PFSK-1 (cell line): ENCODE measurements around the gene NR6A1.

Source experiments
- FOXP2 ChIP-seq: optimal IDR thresholded peaks from 2 replicates; pipeline ENCODE3; 2011; ENCODE audit warnings: borderline replicate concordance, control low read depth, inconsistent platforms; ENCODE audit not compliant: insufficient read depth; ENCODE audit errors: extremely low read length, extremely low read depth
- POLR2AphosphoS5 ChIP-seq: IDR thresholded peaks from 2 replicates; pipeline ENCODE4 v1.6.1; 2012; ENCODE audit warnings: low read depth, mild to moderate bottlenecking, control low read depth, low read length, moderate library complexity
- SIN3A ChIP-seq: IDR thresholded peaks from 2 replicates; pipeline ENCODE4 v1.6.1; 2012; ENCODE audit warnings: mild to moderate bottlenecking, low read length, moderate library complexity, borderline replicate concordance; ENCODE audit not compliant: insufficient read depth
- TAF1 ChIP-seq: IDR thresholded peaks from 2 replicates; pipeline ENCODE4 v1.6.1; 2012; ENCODE audit warnings: low read length, control low read depth, borderline replicate concordance; ENCODE audit not compliant: insufficient read depth
- TF ChIP-seq, protein P1 (sequence below), 2 experiments: IDR thresholded peaks; 2 replicates each; pipeline versions ENCODE4 v1.6.1 to v1.8.0; 2011 to 2012; ENCODE audit warnings: low read depth in 2 of 2, low read length in 2 of 2, control low read depth in 1 of 2, inconsistent platforms in 1 of 2, mild to moderate bottlenecking in 1 of 2, moderate library complexity in 1 of 2; ENCODE audit not compliant: insufficient read depth in 1 of 2

NR6A1 gene

DNA sequence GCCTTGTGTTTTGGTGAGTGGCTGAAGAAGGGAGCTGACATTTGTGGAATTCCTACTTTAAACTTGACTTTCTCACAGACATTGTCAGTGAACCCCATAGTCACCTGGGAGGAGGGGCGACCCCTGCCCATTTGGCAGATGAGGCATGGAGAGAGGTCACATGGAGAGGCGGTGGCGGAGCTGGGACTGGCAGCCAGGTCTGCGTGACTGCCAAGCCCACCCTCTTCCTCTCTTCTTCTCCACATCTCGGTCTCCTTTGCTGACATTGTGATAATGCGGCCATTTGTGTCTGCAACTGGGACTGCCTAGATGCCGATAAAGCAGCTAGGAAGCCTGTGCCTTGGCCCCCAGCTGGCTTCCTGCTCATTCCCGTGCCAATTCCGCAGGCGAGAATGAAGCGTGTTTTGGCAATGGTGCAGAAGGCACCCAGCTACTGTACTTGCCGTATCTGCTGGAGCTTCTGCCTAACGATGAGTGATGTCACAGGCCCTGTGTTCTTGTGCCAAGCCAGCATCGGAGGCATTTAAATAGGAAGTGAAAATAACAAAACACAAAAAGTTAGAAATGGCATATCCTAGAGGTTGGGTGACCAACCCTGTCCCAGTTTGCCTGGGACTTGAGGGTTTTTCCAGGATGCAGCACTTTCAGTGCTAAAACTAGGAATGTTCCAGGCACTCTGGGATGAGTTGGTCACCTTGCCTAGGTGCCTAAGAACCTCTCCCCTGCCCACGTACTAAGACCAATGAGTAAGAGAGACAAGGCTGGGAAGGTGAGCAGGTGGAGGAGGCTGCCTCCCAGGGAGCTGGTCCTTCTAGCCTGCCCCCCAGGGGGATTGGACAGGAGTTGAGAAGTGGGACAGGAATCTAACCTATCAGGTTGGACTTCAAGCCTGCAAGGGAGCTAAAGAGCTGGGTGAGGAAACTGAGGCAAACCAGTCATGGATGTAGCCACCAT is 29.5 kb upstream of the NR6A1 start:
- TF ChIP-seq, protein P1, sequence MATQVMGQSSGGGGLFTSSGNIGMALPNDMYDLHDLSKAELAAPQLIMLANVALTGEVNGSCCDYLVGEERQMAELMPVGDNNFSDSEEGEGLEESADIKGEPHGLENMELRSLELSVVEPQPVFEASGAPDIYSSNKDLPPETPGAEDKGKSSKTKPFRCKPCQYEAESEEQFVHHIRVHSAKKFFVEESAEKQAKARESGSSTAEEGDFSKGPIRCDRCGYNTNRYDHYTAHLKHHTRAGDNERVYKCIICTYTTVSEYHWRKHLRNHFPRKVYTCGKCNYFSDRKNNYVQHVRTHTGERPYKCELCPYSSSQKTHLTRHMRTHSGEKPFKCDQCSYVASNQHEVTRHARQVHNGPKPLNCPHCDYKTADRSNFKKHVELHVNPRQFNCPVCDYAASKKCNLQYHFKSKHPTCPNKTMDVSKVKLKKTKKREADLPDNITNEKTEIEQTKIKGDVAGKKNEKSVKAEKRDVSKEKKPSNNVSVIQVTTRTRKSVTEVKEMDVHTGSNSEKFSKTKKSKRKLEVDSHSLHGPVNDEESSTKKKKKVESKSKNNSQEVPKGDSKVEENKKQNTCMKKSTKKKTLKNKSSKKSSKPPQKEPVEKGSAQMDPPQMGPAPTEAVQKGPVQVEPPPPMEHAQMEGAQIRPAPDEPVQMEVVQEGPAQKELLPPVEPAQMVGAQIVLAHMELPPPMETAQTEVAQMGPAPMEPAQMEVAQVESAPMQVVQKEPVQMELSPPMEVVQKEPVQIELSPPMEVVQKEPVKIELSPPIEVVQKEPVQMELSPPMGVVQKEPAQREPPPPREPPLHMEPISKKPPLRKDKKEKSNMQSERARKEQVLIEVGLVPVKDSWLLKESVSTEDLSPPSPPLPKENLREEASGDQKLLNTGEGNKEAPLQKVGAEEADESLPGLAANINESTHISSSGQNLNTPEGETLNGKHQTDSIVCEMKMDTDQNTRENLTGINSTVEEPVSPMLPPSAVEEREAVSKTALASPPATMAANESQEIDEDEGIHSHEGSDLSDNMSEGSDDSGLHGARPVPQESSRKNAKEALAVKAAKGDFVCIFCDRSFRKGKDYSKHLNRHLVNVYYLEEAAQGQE (IDR thresholded peaks at IDR 0.05; ENCODE audit: insufficient read depth in 1 of 2, low read depth in 2 of 2, low read length in 2 of 2): no peak
- TF ChIP-seq POLR2AphosphoS5: no peak

DNA sequence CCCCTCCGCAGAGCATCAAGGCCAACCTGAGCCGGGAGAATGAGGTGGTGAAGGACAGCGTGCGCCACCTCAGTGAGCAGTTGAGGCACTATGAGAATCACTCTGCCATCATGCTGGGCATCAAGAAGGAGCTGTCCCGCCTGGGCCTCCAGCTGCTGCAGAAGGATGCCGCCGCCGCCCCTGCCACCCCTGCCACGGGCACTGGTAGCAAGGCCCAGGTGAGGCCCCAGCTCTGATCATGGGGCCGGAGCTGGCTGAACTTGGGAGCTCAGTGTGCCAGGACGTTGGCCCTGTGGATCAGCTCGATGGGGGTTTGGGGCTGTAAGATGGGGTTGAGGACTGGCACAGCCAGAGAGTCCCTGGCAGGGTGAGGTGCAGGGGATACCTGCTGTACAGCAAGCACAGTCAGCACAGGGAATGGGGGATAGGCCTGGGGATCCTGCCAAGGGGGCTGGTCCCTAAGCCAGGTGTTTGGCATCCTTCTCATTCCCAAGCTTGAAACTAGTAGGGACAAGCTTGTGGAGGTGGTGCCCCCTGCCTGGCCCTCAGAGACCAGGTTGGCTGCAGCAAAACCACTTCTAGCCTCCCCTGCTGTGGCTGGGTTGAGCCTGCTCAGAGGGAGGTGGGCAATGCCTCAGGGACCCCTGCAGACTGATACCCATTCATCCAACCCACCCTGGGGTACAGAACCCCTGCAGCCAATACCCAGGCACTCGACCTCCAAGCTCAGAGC is 28.3 kb upstream of the NR6A1 start:
- TF ChIP-seq, protein P1 (IDR thresholded peaks at IDR 0.05; ENCODE audit: insufficient read depth in 1 of 2, low read depth in 2 of 2, low read length in 2 of 2): no peak
- TF ChIP-seq TAF1 (no peak), POLR2AphosphoS5 (no peak), SIN3A (no peak), FOXP2 (no peak)

DNA sequence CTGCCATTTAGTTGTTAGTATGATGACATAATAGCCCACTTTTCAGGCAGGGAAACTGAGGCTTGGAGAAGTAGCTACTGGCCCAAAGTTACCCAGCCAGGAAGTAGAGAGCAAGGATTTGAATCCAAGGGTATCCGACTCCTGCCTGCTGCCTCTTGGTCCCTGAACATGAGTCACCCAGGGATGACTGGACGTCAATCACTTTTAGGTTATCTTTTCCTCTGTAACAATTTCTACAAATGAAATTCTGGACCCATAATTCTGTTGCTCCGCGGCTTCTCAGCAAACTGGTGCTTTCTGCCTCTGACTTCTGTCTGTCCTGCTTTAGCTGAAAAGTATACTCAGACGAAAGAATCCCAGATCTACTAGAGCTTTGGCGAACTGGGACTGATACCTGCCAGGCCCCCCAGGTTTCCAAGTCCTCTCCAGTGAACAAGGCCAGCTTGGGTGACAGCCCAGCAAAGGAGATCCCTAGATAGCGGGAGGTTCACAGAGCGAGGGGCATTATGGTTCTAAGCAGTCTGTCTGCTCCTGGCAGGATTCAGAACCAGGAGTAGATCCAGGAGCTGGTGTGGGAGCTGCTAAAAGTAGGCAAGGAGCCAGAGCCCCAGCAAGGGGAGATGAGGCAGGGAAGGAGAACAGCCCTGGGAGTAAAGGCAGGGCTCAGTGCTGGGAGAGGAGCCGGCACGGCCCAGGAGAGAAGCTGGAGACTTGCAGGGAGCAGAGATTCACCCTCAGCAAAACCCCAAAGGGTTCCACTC is 26.4 kb upstream of the NR6A1 start:
- TF ChIP-seq SIN3A: no peak
- no peak for TF ChIP-seq FOXP2
- TF ChIP-seq TAF1: no peak
- TF ChIP-seq, protein P1 (IDR thresholded peaks at IDR 0.05; ENCODE audit: insufficient read depth in 1 of 2, low read depth in 2 of 2, low read length in 2 of 2): no peak
- no peak for TF ChIP-seq POLR2AphosphoS5

DNA sequence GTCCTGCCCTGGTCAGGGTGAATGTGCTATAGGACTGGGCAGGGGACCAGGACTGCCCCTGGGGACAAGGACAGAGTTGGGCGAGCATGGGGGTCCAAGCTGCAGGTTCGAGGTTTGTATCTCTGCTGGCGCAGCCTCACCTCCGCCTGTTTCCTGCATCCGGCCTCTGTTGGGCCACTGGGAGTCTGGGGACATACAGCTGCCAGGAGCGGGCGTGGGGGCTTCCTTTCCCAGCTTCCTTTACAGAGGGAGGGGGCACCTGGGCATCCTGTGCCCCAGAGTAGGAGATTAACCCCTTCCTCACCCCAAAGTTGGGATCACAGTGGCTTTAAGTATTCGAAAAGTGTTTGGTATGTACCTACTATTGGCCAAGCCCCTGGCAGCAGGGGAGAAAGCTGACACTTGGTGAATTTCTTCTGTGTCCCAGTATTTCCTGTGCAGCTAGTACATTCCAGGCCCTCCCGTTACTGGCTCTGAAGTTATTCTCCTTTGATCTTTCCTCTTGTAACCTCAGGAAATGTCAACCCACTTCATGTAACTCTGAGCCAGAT is 24.8 kb upstream of the NR6A1 start:
- TF ChIP-seq SIN3A: no peak
- no peak for TF ChIP-seq POLR2AphosphoS5
- no peak for TF ChIP-seq TAF1
- no peak for TF ChIP-seq FOXP2
- TF ChIP-seq, protein P1 (IDR thresholded peaks at IDR 0.05; ENCODE audit: insufficient read depth in 1 of 2, low read depth in 2 of 2, low read length in 2 of 2): no peak
